IMR-90 (cell line): ENCODE measurements around the gene TPP2. TPM values are rescaled to one million over a fixed set of nuclear protein-coding genes. Genes with fewer than 3 reads are reported as not detected.

Source experiments
- ATAC-seq: fragments of 200-7000 bp; cut with Tn5 transposase; 2 replicates; pipeline ENCODE4 v1.9.1; 2020; ENCODE audit warnings: low read depth, mild to moderate bottlenecking, moderate library complexity
- Bru-seq: library from RNA; stranded (reverse); fragments of 400-500 nt; gene quantifications from one replicate; lab custom pipeline; 2021; lab: Mats Ljungman, UMichigan
- BruChase-seq, 2 experiments: library from RNA; stranded (reverse); fragments of 400-500 nt; gene quantifications; one replicate each; lab custom pipeline; 2021; lab: Mats Ljungman, UMichigan
- BruUV-seq: library from RNA; stranded (reverse); fragments of 400-500 nt; replicated peaks from 2 replicates; lab custom pipeline; 2021; lab: Mats Ljungman, UMichigan
- CTCF ChIA-PET: fragments of 300-600 bp; formaldehyde crosslinking; extraction: SDS; loops from one replicate; lab custom pipeline; 2021; ENCODE audit warnings: antibody characterized with exemption; lab: Yijun Ruan, JAX
- POLR2A ChIA-PET: fragments of 300-600 bp; sonication (Branson Sonifier 250); formaldehyde crosslinking; loops from one replicate; lab custom pipeline; 2022; ENCODE audit warnings: antibody characterized with exemption; ENCODE audit not compliant: unreplicated experiment; lab: Charles Lee
- DNase-seq: peaks from one replicate; pipeline ENCODE4 v3.0.0; 2013
- H2AFZ ChIP-seq: replicated peaks from 2 replicates; pipeline ENCODE3; 2013; ENCODE audit warnings: low read length, mild to moderate bottlenecking; ENCODE audit not compliant: poor library complexity
- H2AK5ac ChIP-seq: 2 replicates; pipeline ENCODE4 v1.6.1; 2013; ENCODE audit warnings: low read depth, low read length, inconsistent platforms
- H2AK9ac ChIP-seq: replicated peaks from 2 replicates; pipeline ENCODE3; 2013; ENCODE audit warnings: mild to moderate bottlenecking, low read depth, low read length, moderate library complexity; ENCODE audit not compliant: poor library complexity
- H2BK120ac ChIP-seq: 2 replicates; pipeline ENCODE4 v1.6.1; 2013; ENCODE audit warnings: low read depth, low read length, inconsistent platforms
- H2BK15ac ChIP-seq: 3 replicates; pipeline ENCODE4 v1.6.1; 2013; ENCODE audit warnings: low read depth, low read length, inconsistent platforms
- H2BK20ac ChIP-seq: 2 replicates; pipeline ENCODE4 v1.6.1; 2013; ENCODE audit warnings: low read depth, mild to moderate bottlenecking, inconsistent platforms, low read length, moderate library complexity
- H2BK5ac ChIP-seq: 2 replicates; pipeline ENCODE4 v1.6.1; 2013; ENCODE audit warnings: mild to moderate bottlenecking, low read depth, low read length, inconsistent platforms; ENCODE audit not compliant: poor library complexity, severe bottlenecking
- H3K14ac ChIP-seq: replicated peaks from 2 replicates; pipeline ENCODE4 v1.6.1; 2013; ENCODE audit warnings: low read depth, low read length, inconsistent platforms
- H3K18ac ChIP-seq: 2 replicates; pipeline ENCODE4 v1.6.1; 2013; ENCODE audit warnings: low read depth, low read length, control low read depth
- H3K23ac ChIP-seq: 2 replicates; pipeline ENCODE4 v1.6.1; 2013; ENCODE audit warnings: low read depth, low read length, inconsistent platforms
- H3K27ac ChIP-seq: 2 replicates; pipeline ENCODE4 v1.5.1; 2013; ENCODE audit warnings: mild to moderate bottlenecking, control low read depth, low read length; ENCODE audit not compliant: insufficient read depth
- H3K27me3 ChIP-seq: 2 replicates; pipeline ENCODE4 v1.6.1; 2013; ENCODE audit warnings: low read length; ENCODE audit not compliant: control insufficient read depth, insufficient read depth
- H3K36me3 ChIP-seq: 2 replicates; pipeline ENCODE4 v1.6.1; 2013; ENCODE audit warnings: low read length, mixed read lengths; ENCODE audit not compliant: control insufficient read depth, insufficient read depth
- H3K4ac ChIP-seq: 2 replicates; pipeline ENCODE4 v1.6.1; 2013; ENCODE audit warnings: low read depth, low read length, inconsistent platforms
- H3K4me1 ChIP-seq: 2 replicates; pipeline ENCODE4 v1.6.1; 2013; ENCODE audit warnings: low read length, mixed read lengths; ENCODE audit not compliant: control insufficient read depth, insufficient read depth
- H3K4me2 ChIP-seq: 2 replicates; pipeline ENCODE4 v1.6.1; 2013; ENCODE audit warnings: low read depth, mild to moderate bottlenecking, control low read depth, low read length, moderate library complexity
- H3K4me3 ChIP-seq: 2 replicates; pipeline ENCODE4 v1.5.1; 2013; ENCODE audit warnings: low read depth, mild to moderate bottlenecking, control low read depth, low read length, moderate library complexity; ENCODE audit not compliant: insufficient read depth
- H3K56ac ChIP-seq: 2 replicates; pipeline ENCODE4 v1.6.1; 2013; ENCODE audit warnings: low read length, inconsistent platforms; ENCODE audit not compliant: insufficient read depth; ENCODE audit errors: extremely low read depth
- H3K79me1 ChIP-seq, 2 experiments: 2 replicates each; pipeline ENCODE4 v1.6.1; 2013; ENCODE audit warnings: low read length in 2 of 2, inconsistent platforms in 1 of 2, low read depth in 1 of 2
- H3K9ac ChIP-seq: 2 replicates; pipeline ENCODE4 v1.6.1; 2013; ENCODE audit warnings: low read depth, low read length, control low read depth
- H3K9me1 ChIP-seq: 2 replicates; pipeline ENCODE4 v1.6.1; 2013; ENCODE audit warnings: low read length, inconsistent platforms; ENCODE audit not compliant: insufficient read depth
- H3K9me3 ChIP-seq: 2 replicates; pipeline ENCODE4 v1.6.1; 2013; ENCODE audit warnings: low read length; ENCODE audit not compliant: control insufficient read depth, insufficient read depth
- H4K20me1 ChIP-seq: 2 replicates; pipeline ENCODE4 v1.6.1; 2013; ENCODE audit warnings: low read length, inconsistent platforms; ENCODE audit not compliant: insufficient read depth
- H4K5ac ChIP-seq: 2 replicates; pipeline ENCODE4 v1.6.1; 2013; ENCODE audit warnings: mild to moderate bottlenecking, low read depth, low read length, control low read depth
- H4K8ac ChIP-seq, 2 experiments: 2 replicates each; pipeline ENCODE4 v1.6.1; 2013; ENCODE audit warnings: low read depth in 2 of 2, low read length in 2 of 2, control low read depth in 1 of 2, inconsistent platforms in 1 of 2
- H4K91ac ChIP-seq: 2 replicates; pipeline ENCODE4 v1.6.1; 2013; ENCODE audit warnings: low read depth, low read length, inconsistent platforms; ENCODE audit not compliant: insufficient read depth
- BHLHE40 ChIP-seq: fragments of 150-350 bp; IDR thresholded peaks from 2 replicates; pipeline ENCODE4 v1.6.1; 2016; ENCODE audit warnings: mild to moderate bottlenecking, low read depth, low read length
- CEBPB ChIP-seq: IDR thresholded peaks from 2 replicates; pipeline ENCODE4 v1.6.1; 2012; ENCODE audit warnings: low read depth, low read length, improper control_type of control experiment
- CTCF ChIP-seq: conservative IDR thresholded peaks from 2 replicates; pipeline ENCODE4 v1.5.1; 2012; ENCODE audit warnings: mild to moderate bottlenecking, low read depth, low read length, improper control_type of control experiment
- ELK1 ChIP-seq: fragments of 150-350 bp; IDR thresholded peaks from 2 replicates; pipeline ENCODE4 v1.6.1; 2016; ENCODE audit warnings: low read depth, mild to moderate bottlenecking, low read length, moderate library complexity, borderline replicate concordance
- FOS ChIP-seq: fragments of 150-350 bp; IDR thresholded peaks from 2 replicates; pipeline ENCODE4 v1.6.1; 2016; ENCODE audit warnings: low read depth, low read length
- MAFK ChIP-seq: IDR thresholded peaks from 2 replicates; pipeline ENCODE4 v1.6.1; 2012; ENCODE audit warnings: low read depth, low read length, improper control_type of control experiment
- MXI1 ChIP-seq: IDR thresholded peaks from 2 replicates; pipeline ENCODE4 v1.6.1; 2012; ENCODE audit warnings: low read depth, mild to moderate bottlenecking, low read length, moderate library complexity, borderline replicate concordance
- NFE2L2 ChIP-seq: fragments of 150-350 bp; IDR thresholded peaks from 2 replicates; pipeline ENCODE4 v1.6.1; 2016; ENCODE audit warnings: low read depth, mild to moderate bottlenecking, low read length
- POLR2A ChIP-seq: IDR thresholded peaks from 2 replicates; pipeline ENCODE4 v1.6.1; 2012; ENCODE audit warnings: mild to moderate bottlenecking, low read depth, low read length
- RAD21 ChIP-seq: IDR thresholded peaks from 2 replicates; pipeline ENCODE4 v1.6.1; 2012; ENCODE audit warnings: low read length, improper control_type of control experiment
- RCOR1 ChIP-seq: IDR thresholded peaks from 2 replicates; pipeline ENCODE4 v1.6.1; 2012; ENCODE audit warnings: mild to moderate bottlenecking, low read length, improper control_type of control experiment; ENCODE audit not compliant: insufficient replicate concordance
- SMC3 ChIP-seq: fragments of 150-350 bp; IDR thresholded peaks from 2 replicates; pipeline ENCODE4 v1.6.1; 2016; ENCODE audit warnings: low read depth, mild to moderate bottlenecking, antibody characterized with exemption, low read length, moderate library complexity
- WGBS, 2 experiments: methylation state at CpG; one replicate each; pipeline versions ENCODE4 v1.1.5 to v1.1.7; 2013; ENCODE audit warnings: missing lambda C conversion rate in 2 of 2; ENCODE audit not compliant: insufficient read length in 1 of 2; ENCODE audit errors: extremely low coverage in 2 of 2; 5-methylcytosine and 5-hydroxymethylcytosine counted together
- dilution Hi-C: fragments of 300-500 bp; cut with HindIII; formaldehyde crosslinking; loops from one replicate; pipeline ENCODE4 v1.14.3; 2018; ENCODE audit warnings: low sequenced_read_pairs; ENCODE audit not compliant: unreplicated experiment
- in situ Hi-C: fragments of 300-500 bp; cut with MboI; formaldehyde crosslinking; loops from 3 replicates; pipeline ENCODE4 v1.14.3; 2019; ENCODE audit warnings: low sequenced_read_pairs, inconsistent platforms, mixed read lengths
- intact Hi-C: fragments of 100-400 bp; cut with micrococcal nuclease; formaldehyde crosslinking; loops from 2 replicates; pipeline ENCODE4 v1.10.0; 2022
- long read RNA-seq: library from polyadenylated mRNA; unstranded; transcript quantifications from one replicate; pipeline ENCODE4 v2.0.0, GENCODE V29; 2021; ENCODE audit not compliant: unreplicated experiment
- polyA plus RNA-seq, 3 experiments: library from polyadenylated mRNA; depleted of rRNA; stranded (reverse); fragments of >200 nt; gene quantifications; 2 replicates each; pipeline ENCODE4 v1.2.3, GENCODE V29; 2012; ENCODE audit warnings: low replicate concordance in 1 of 3
- total RNA-seq: library from RNA; depleted of rRNA; stranded (reverse); fragments of >200 nt; gene quantifications from 2 replicates; pipeline ENCODE4 v1.2.3, GENCODE V29; 2012; rRNA removed

Gene TPP2
- total RNA-seq (52.9 and 62.2 TPM in 2 replicates), polyA plus RNA-seq (2012; rRNA removed) (19.6 and 27.6 TPM in 2 replicates), Bru-seq, nascent RNA (percentile 84 among the genes with signal in this experiment), BruChase-seq, experiment 1, labeled RNA remaining after a 6-hour chase (percentile 69 among the genes with signal in this experiment), BruChase-seq, experiment 2, labeled RNA remaining after a 2-hour chase (percentile 78 among the genes with signal in this experiment)
- polyA plus RNA-seq (2012; cell fraction: cytosol; rRNA removed), result 3.5 and 4.6 TPM in 2 replicates
- polyA plus RNA-seq (2012; cell fraction: nucleus; rRNA removed; ENCODE audit: low replicate concordance), result 5.1 and 37.7 TPM in 2 replicates
- long read RNA-seq, full-length matches to known transcripts, result 23 of 67 reads
- long read RNA-seq, partial matches to known transcripts, result 30 of 67 reads
- long read RNA-seq, other reads (novel, unspliced or antisense), result 14 of 67 reads

- Histone ChIP-seq H2AFZ (peak within 1 kb of the TSS; percentile 91), H4K5ac (peak within 1 kb of the TSS; percentile 86), H3K56ac (peak within 1 kb of the TSS; percentile 91), H2AK9ac (peak within 1 kb of the TSS; percentile 96), H2BK20ac (no peak within 1 kb of the TSS), H3K27ac (peak within 1 kb of the TSS; percentile 94), H3K4ac (peak within 1 kb of the TSS; percentile 91), H3K9me3 (no peaks in the 10 kb centered on the region), H3K27me3 (no peaks in the 10 kb centered on the region), H3K9ac (peak within 1 kb of the TSS; percentile 97), H3K79me1 (peaks cover 5 to 20% of the 10 kb centered on the region in 2 experiments), H3K4me3 (peak within 1 kb of the TSS; percentile 80), H3K4me2 (peak within 1 kb of the TSS; percentile 96), H3K9me1 (peaks cover 3% of the 10 kb centered on the region; the same call in 1 of the 2 replicates), H2BK120ac (peak within 1 kb of the TSS; percentile 48), H4K8ac (peak within 1 kb of the TSS; percentile 86 to 98), H2BK5ac (peak within 1 kb of the TSS; percentile 83), H3K18ac (peak within 1 kb of the TSS; percentile 65), H4K20me1 (peaks cover 26% of the 10 kb centered on the region), H3K23ac (peak within 1 kb of the TSS; percentile 70), H3K14ac (peak within 1 kb of the TSS; percentile 93), H3K36me3 (no peaks in the 10 kb centered on the region), H4K91ac (peak within 1 kb of the TSS; percentile 95), H2AK5ac (peak within 1 kb of the TSS; percentile 81; the same call in 1 of the 2 replicates), H2BK15ac (peak within 1 kb of the TSS; percentile 28; the same call in 2 of the 3 replicates), H3K4me1 (0 out of 2 replicates have a peak, but pooled peaks cover 3% of the 10 kb centered on the region)
- ChIA-PET CTCF (interaction anchor here (0.6 to 1.0 kb wide), 4 partner anchors 9 to 242 kb away, joined by 3 to 4 read pairs (median 3); no protein-coding TSS in a partner anchor), POLR2A (interaction anchor here (1.0 kb wide), 1 partner anchor 9 kb away, joined by 4 read pairs; no protein-coding TSS in a partner anchor)
- intact Hi-C loops, result loop anchor here (1.0 to 5.0 kb wide), 3 partner anchors 131 to 204 kb away; partner anchors contain the start of gene TEX30
- peak; percentile 94 for ATAC-seq
- BruUV-seq, result no TSS peak
- 0% methylated on average over 7 of the region's 53 CpGs; no CpG with 5 or more reads in 1 of the 2 experiments for WGBS, 2 experiments
- dilution Hi-C loops, result no loop called here
- DNase-seq, result peak; percentile 98
- in situ Hi-C loops, result loop anchor here (5.0 kb wide), 1 partner anchor 251 kb away; the partner anchor contains the start of gene ERCC5
- TF ChIP-seq CTCF, result no peak
- TF ChIP-seq MXI1, result peak; percentile 87
- no peak for TF ChIP-seq SMC3
- TF ChIP-seq CEBPB, result peak; percentile 0; the same call in 1 of the 2 replicates
- TF ChIP-seq MAFK, result no peak
- TF ChIP-seq FOS, result peak; percentile 18; the same call in 1 of the 2 replicates
- TF ChIP-seq POLR2A, result peak; percentile 79
- TF ChIP-seq NFE2L2, result no peak
- TF ChIP-seq BHLHE40, result peak; percentile 95
- TF ChIP-seq RCOR1, result no peak
- TF ChIP-seq ELK1, result no peak
- no peak for TF ChIP-seq RAD21
Measured at GRCh38 chr13:102596147-102597028, at the start of gene TPP2. Gene TPP2, plus strand, starts transcription at chr13:102596986. Its CDS starts 53 bp downstream, at chr13:102597039.
